NCI-H446 (cell line): ENCODE measurements around the gene GATA2.

ENCODE experiments used
- DNase-seq, 2 experiments: peaks; one replicate each; lab custom pipeline; 2025; lab: John Stamatoyannopoulos, UW

The GATA2 gene

GRCh38 chr3:128455786-128456748, 36.9 kb downstream of the GATA2 start:
- no peak for DNase-seq

GRCh38 chr3:128455116-128455515, 37.9 kb downstream of the GATA2 start:
- DNase-seq, result no peak

- no peak for DNase-seq
Measured at GRCh38 chr3:128454310-128454618, 38.7 kb downstream of the GATA2 start.

DNA sequence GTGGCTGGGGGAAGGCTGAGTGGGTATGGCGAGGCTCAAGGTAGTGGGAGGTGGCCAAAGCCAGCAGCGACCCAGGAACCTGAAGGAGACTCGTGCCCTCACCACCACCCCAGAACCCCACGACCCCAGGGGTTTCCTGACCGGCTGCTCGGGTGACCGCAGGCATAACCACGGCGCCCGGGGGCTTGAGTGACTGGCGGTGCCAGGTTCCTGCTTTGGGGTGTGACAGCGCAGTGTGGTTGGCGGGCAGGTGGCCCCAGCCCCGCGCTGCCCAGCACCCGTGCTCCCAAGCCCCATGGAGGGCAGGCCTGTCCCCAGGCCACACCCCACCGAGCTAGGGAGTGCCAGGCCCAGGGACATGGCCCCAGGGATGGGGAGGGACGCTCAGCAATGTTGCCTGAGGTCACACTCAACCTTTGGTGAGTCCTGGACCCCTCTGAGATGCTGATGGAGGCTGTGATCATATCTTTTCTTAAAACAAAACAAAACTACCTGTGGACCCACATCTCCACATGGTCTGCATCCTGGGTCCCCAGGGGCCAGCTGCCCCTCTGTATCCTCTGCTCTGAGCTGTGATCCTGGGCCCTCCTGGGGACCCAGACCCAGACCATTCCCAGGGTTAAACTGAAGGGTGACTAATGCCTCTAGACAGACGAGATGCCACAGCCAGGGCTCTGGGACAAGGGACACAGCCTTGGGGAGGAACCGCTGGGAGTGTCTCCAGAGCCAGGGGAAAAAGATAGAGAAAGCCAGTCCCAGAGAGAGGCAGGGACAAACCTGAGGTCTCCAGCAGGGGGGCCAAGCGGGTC, 39.3 kb downstream of the GATA2 start:
- DNase-seq, result no peak

- DNase-seq, result no peak
Measured at GRCh38 chr3:128452678-128453275, 40.2 kb downstream of the GATA2 start.

DNA sequence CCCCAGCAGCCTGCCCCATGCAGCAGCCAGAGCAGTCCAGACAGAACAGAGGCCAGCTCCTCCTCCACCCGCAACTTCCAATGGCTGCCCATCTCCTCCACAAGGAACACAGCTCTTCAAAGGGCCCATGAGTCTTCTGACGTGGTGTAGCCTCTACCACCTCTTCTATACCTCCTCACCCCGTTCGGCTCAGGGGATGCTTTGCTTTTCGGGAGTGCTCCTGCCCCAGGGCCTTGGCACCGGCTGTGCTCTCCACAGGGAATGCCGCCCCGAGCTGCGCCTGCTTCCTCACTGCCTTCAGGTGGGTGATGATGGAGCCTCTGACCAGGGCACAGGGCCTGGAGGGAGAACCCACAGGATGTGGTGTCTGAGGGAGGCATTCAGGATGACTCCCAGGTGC, 40.9 kb downstream of the GATA2 start:
- no peak for DNase-seq

DNA sequence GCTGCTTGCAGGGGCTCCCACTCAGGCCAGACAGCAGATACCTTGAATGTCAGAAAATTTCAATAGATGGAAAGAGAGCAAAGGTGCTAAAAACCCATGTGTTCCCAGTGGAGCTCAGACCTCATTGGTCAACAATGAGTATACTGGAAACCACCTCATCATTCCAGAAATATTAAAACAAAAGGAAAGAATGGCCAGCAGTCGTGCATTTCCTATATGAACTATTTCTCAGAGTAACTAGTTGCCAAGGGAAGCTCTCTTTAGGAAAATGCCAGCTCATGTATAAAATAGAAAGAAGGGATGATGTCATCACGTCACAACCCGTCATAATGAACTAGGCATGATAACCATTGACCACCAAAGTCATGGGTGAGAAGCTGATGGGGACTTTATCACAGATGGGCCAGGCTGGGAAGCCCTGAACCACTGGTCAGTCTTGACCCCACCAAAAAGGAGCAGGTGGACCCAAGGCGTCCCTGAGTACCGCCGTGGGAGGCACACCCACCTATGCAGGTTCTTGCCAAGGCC, 43.8 kb downstream of the GATA2 start:
- no peak for DNase-seq

DNA sequence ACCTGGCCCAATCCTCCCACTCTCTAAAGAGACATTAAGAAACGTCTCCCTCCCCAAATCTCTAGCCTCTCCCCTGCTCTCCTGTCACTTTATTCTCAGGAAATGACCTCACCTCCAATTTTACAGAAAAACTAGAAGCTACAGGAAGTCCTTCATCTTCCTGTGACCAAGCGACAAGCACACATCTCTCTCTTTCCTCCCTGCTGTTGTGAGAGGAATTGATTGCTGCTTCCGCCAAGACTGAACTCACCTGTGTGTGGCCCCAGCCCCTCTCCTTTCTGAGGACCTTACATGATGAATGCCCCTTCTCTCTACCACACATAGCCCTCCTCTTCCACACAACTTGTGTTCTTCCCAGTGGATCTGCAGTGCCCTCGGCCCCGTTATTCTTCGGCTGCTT, 44.5 kb downstream of the GATA2 start:
- DNase-seq, result no peak

DNA sequence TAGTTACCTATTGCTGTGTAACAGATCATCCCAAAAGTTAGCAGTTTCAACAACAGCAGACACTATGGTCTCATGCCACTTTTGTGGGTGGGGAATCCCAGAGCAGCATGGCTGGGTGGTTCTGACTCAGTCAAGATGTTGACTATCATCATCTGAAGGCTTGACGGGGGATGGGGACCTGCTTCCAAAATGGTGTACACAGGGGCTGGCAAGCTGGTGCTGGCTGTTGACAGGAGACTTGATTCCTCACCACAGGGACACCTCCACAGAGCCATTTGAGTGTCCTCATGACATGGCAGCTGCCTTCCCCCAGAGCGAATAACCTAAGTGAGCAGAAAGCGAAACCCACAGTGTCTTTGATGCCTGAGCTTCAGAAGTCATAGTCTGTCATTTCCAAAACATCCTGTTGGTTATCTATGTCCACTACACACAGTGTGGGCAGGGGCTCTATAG, 45.4 kb downstream of the GATA2 start:
- no peak for DNase-seq

GRCh38 chr3:128446821-128447220, 46.2 kb downstream of the GATA2 start:
- no peak for DNase-seq

DNA sequence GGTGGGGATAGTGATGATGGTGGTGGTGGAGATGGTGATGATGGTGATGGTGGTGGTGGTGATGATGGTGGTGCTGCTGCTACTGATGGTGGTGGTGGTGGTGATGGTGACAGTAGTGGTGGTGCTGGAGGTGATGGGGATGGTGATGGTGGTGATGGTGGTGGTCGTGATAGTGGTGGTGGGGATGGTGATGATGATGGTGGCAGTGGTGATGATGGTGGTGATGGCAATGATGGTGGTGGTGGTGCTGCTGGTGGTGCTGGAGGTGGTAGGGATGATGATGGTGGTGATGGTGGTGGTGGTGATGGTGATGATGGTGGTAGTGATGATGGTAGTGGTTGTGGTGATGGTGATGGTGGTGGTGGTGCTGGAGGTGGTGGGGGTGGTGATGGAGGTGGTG, 47.6 kb downstream of the GATA2 start:
- DNase-seq, result no peak

- no peak for DNase-seq
Measured at GRCh38 chr3:128443771-128444170, 49.2 kb downstream of the GATA2 start.

GRCh38 chr3:128442949-128443348, 50.1 kb downstream of the GATA2 start:
- DNase-seq, result no peak

DNA sequence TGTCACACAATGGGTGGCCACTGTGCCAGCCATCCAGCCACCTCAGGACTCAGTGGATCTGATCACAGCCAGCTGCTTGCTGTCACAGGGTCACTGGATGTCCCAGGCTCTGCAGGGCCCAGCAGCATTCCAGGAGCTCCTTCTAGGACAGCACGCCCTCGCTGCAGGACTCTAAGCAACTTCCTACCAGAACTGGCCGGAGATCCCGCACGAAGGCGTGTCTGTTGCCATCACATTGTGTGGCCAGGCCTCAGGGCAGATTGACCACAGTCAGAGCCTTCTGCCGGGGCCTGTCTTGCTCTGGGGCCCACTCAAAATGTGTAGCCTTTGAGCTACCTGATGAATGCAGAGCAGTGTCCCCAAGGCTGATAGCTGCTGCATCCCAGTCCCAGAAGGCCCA, 50.9 kb downstream of the GATA2 start:
- DNase-seq, result no peak

DNA sequence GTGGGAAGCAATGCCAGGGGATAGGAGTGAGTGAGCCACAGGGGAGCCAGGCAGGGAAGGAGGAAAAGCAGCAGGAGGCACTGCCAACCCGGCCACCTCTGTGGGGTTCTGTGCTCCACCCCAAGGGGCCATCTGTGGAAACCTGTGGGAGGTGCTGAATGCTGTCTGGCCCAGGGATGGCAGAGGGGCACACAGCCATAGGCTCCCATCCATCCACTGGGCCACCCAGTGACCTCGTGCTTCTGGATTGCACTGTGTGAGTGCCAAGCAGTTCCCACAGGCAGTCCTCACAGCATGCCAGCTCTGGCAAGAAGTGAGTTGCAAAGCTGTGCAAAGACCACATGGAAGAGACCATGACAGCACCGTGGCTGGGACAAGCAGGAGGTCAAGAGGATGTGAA, 53.8 kb downstream of the GATA2 start:
- no peak for DNase-seq

GRCh38 chr3:128438488-128439072, 54.4 kb downstream of the GATA2 start:
- DNase-seq, result no peak

DNA sequence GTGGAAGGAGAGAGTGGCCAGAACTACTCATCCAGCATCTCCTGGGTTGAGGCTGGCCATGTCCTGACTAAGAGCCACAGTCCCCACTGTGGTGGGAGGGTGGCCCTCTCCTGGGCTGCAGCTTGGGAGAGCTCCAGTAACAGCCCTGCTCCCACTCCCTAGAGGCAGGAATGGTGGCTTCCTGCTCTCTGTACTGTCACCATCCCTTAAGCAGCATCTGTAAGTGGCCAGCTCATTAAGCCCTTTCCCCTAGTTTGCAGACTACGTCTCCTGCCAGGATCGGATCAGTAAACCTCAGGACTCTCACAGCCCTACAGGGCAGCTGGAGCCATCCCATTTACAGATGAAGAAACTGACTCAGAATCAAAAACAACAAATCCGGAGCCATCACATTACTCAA, 56.8 kb downstream of the GATA2 start:
- DNase-seq, result no peak

- DNase-seq, result no peak
Measured at GRCh38 chr3:128435561-128435960, 57.4 kb downstream of the GATA2 start.

- no peak for DNase-seq
Measured at GRCh38 chr3:128435058-128435457, 57.9 kb downstream of the GATA2 start.

DNA sequence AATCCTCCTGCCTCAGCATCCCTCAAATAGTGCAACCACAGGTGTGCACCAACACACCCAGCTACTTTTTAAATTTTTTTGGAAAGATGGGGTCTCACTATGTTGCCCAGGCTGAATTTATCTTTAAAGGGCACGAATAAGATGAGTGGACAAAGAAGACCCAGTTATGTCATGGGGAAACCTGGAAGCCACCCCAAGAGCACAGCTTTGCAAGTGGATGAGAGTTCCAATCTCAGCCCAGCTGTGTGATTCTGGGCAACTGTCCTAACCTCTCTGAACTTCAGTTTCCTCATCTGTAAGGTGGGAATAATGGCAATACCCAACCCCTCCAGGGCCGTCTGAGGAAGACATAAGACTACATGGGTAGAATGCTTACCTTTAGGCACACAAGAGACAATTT, 58.5 kb downstream of the GATA2 start:
- DNase-seq, result no peak

DNA sequence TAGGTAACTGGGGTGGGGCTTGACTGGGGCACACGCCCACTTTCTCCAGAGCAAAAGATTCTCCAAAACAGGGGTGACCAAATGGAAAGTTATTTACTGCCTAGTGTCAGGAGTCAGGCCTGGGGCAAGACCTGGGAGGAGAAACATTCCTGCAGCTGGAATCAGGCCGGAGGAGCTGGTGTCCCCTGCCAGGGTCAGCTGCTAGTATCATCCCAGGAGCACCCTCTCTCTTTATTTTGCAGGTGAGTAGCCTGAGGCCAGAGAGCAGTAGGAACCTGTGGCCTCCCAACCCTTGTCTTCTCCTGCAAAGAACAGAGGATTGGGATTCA, 59.2 kb downstream of the GATA2 start:
- no peak for DNase-seq
